Liver (tissue), 3 donors: ENCODE results near the gene ATG10.

ENCODE experiments used
- CTCF ChIP-seq: fragments of 150-350 bp; IDR thresholded peaks from 2 replicates; pipeline ENCODE4 v1.5.1; 2017; ENCODE audit warnings: improper control_type of control experiment, low read depth, low read length; ENCODE audit not compliant: missing input control
- MAX ChIP-seq: IDR thresholded peaks from 2 replicates; pipeline ENCODE4 v1.6.1; 2016; ENCODE audit warnings: antibody characterized with exemption
- RAD21 ChIP-seq, 2 donors: IDR thresholded peaks; 2 replicates each; pipeline ENCODE4 v1.6.1; 2016; ENCODE audit warnings: antibody characterized with exemption in 2 of 2, mild to moderate bottlenecking in 2 of 2
- TAF1 ChIP-seq: conservative IDR thresholded peaks from 2 replicates; pipeline ENCODE4 v1.6.1; 2016; ENCODE audit warnings: antibody characterized with exemption, mild to moderate bottlenecking
- ZBTB33 ChIP-seq: IDR thresholded peaks from 2 replicates; pipeline ENCODE4 v1.6.1; 2016; ENCODE audit warnings: antibody characterized with exemption
- donor health status: healthy.
- donor health status: healthy.

GRCh38 chr5:82155305-82155704, 183.5 kb downstream of the ATG10 start:
- TF ChIP-seq MAX = no peak
- no peak for TF ChIP-seq TAF1
- TF ChIP-seq CTCF = no peak
- no peak for TF ChIP-seq RAD21 (IDR thresholded peaks at IDR 0.05)
- TF ChIP-seq ZBTB33 = no peak
